Posterior cingulate gyrus (tissue), 11 donors: ENCODE results near the gene FGFRL1.

ENCODE experiments used
- DNase-seq, 10 donors: peaks; one replicate each; pipeline versions ENCODE4 v3.0.0 to v3.0.0-alpha.2; 2020 to 2021; ENCODE audit warnings: mixed read lengths in 3 of 10
- intact Hi-C: fragments of 100-400 bp; cut with DNase I; formaldehyde crosslinking; loops from one replicate; pipeline ENCODE4 v1.15.1; 2023

The FGFRL1 gene

GRCh38 chr4:1011022-1011665 lies at the start of gene FGFRL1:
FGFRL1 (plus strand) TSS chr4:1011626; CDS start chr4:1012486, 860 bp downstream.
- intact Hi-C loops = no loop called here
- DNase-seq = peak in 8 of 10 donors; percentile 42 to 87 (median 65)

GRCh38 chr4:962231-963208 lies 48.9 kb upstream of the FGFRL1 start:
- intact Hi-C loops = no loop called here
- DNase-seq = peak in 4 of 10 donors; percentile 25 to 84 (median 75)

- intact Hi-C loops = no loop called here
- DNase-seq = peak in 3 of 10 donors; percentile 25 to 86 (median 80)
These were observed 47.9 kb upstream of the FGFRL1 start for GRCh38 chr4:963276-964225.

GRCh38 chr4:964346-965025 lies 46.9 kb upstream of the FGFRL1 start:
- intact Hi-C loops = no loop called here
- DNase-seq = peak in 2 of 10 donors; percentile 23 to 62

GRCh38 chr4:965048-965765 lies 46.2 kb upstream of the FGFRL1 start:
- intact Hi-C loops = no loop called here
- DNase-seq = peak in 1 of 10 donors; percentile 61

- intact Hi-C loops = no loop called here
- no peak for DNase-seq
These were observed 45.7 kb upstream of the FGFRL1 start for GRCh38 chr4:965766-966134.

- intact Hi-C loops = no loop called here
- no peak for DNase-seq
These were observed 44.9 kb upstream of the FGFRL1 start for GRCh38 chr4:966266-967112.

GRCh38 chr4:967113-968104 lies 44.0 kb upstream of the FGFRL1 start:
- peak in 2 of 10 donors; percentile 62 to 85 for DNase-seq
- intact Hi-C loops = no loop called here

- intact Hi-C loops = no loop called here
- DNase-seq = no peak
These were observed 43.2 kb upstream of the FGFRL1 start for GRCh38 chr4:968221-968620.

- intact Hi-C loops = no loop called here
- DNase-seq = no peak
These were observed 42.6 kb upstream of the FGFRL1 start for GRCh38 chr4:968621-969394.

GRCh38 chr4:970046-970745 lies 41.2 kb upstream of the FGFRL1 start:
- intact Hi-C loops = no loop called here

GRCh38 chr4:970854-971520 lies 40.4 kb upstream of the FGFRL1 start:
- intact Hi-C loops = no loop called here
- no peak for DNase-seq

More at GRCh38 chr4:970046-970745, 41.2 kb upstream of the FGFRL1 start:
- DNase-seq = no peak

- DNase-seq = no peak
These were observed 39.5 kb upstream of the FGFRL1 start for GRCh38 chr4:971666-972500.

More at GRCh38 chr4:971666-972500, 39.5 kb upstream of the FGFRL1 start:
- intact Hi-C loops = no loop called here
